ENCODE results near the gene TCERG1L. TPM values are rescaled to one million over a fixed set of nuclear protein-coding genes. Genes with fewer than 3 reads are reported as not detected.

The TCERG1L gene
- total RNA-seq, 4 donors from 2014 or later, result not detected

DNA sequence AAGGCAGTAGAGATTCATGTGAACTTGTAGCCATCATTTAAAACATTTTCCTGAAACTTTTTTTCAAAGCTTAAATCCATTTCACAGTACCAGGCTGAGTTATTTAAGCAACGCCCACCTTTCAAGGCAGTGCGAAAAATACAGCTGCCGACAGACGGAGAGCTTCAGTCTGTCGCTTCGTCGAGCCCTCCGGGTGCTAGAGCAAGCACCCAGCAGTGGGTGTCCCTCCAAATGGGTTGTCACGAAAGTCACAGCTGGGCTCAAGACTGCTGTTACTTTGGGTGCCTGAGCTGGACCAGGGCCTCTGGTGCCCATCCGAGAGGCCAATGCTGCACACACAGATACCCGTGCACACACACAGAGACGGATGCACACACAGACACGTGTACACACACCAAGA is 135.6 kb downstream of the TCERG1L start:
- TF ChIP-seq, protein P1, sequence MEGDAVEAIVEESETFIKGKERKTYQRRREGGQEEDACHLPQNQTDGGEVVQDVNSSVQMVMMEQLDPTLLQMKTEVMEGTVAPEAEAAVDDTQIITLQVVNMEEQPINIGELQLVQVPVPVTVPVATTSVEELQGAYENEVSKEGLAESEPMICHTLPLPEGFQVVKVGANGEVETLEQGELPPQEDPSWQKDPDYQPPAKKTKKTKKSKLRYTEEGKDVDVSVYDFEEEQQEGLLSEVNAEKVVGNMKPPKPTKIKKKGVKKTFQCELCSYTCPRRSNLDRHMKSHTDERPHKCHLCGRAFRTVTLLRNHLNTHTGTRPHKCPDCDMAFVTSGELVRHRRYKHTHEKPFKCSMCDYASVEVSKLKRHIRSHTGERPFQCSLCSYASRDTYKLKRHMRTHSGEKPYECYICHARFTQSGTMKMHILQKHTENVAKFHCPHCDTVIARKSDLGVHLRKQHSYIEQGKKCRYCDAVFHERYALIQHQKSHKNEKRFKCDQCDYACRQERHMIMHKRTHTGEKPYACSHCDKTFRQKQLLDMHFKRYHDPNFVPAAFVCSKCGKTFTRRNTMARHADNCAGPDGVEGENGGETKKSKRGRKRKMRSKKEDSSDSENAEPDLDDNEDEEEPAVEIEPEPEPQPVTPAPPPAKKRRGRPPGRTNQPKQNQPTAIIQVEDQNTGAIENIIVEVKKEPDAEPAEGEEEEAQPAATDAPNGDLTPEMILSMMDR (IDR thresholded peaks at IDR 0.05; ENCODE audit: low read depth), result no peak

DNA sequence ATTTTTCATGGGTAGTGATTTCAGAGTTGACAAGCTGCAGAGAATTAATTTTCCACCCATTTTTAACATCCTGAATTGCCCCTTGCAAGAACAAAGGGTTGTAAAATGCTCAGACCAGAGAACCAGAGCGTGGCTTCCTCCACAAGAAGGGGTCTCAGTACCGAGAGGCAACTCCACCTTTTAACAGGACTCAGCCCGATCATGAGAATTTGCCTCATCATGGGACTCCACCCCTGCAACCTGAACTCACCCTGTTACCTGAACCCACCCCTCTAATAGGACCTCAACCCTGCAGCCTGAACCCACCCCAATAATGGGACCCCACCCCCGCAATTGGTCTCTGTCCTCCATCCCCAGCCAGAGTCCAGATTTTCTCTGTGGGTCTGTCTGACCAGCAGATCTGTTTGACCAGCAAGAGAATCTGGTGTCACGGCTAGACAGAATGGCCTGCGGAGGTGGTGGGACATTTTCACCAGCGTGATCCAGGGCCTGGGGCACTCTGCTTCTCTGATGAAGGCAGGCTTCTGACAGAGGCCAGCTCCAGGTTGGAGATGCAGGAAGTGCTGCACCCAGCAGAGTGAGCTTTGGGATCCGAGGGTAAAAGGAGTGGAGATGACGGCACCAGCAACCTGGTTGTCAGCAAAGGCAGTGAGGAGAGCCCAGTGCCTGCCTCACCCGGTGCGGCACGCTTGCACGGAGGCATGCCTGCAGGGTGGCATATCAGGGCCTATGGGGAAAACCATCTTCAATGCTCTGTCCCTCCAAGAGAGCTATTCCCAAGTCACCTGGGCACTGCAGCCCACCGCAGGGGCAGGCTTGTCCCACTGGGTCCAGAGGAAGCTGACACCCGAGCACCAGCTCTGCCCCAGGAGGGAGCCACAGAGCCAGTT is 136.6 kb downstream of the TCERG1L start:
- TF ChIP-seq, protein P1 (IDR thresholded peaks at IDR 0.05; ENCODE audit: low read depth), result no peak

GRCh38 chr10:131174211-131174565 is 137.3 kb downstream of the TCERG1L start:
- TF ChIP-seq, protein P1 (IDR thresholded peaks at IDR 0.05; ENCODE audit: low read depth), result no peak

- TF ChIP-seq, protein P1 (IDR thresholded peaks at IDR 0.05; ENCODE audit: low read depth), result no peak
Observed at GRCh38 chr10:131173484-131174210, 137.9 kb downstream of the TCERG1L start.

- TF ChIP-seq, protein P1 (IDR thresholded peaks at IDR 0.05; ENCODE audit: low read depth), result no peak
Observed at GRCh38 chr10:131172433-131172832, 139.1 kb downstream of the TCERG1L start.

DNA sequence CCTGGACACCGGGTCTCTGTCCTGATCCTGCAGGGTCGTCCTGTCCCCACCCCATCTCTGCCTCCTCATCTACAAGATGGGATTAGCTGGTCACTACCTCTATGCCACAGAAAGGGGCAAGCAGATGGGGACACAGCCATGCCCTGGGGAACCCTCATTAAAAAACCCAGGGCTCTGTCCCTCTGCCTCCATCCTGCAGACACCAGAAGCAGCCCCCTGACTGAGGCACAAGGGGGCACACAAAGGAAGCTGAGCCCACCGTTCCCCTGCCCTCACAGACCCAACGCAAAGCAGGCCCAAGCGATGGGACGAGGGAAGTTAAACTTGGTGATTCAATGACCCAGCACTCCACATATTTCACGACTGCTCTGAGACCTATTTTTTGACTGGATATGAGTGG is 142.4 kb downstream of the TCERG1L start:
- TF ChIP-seq, protein P1 (IDR thresholded peaks at IDR 0.05; ENCODE audit: low read depth), result no peak

- TF ChIP-seq, protein P1 (IDR thresholded peaks at IDR 0.05; ENCODE audit: low read depth), result no peak
Observed at GRCh38 chr10:131168238-131168875, 143.2 kb downstream of the TCERG1L start.
